Measurements from ENCODE around the gene DDAH2.

DNA sequence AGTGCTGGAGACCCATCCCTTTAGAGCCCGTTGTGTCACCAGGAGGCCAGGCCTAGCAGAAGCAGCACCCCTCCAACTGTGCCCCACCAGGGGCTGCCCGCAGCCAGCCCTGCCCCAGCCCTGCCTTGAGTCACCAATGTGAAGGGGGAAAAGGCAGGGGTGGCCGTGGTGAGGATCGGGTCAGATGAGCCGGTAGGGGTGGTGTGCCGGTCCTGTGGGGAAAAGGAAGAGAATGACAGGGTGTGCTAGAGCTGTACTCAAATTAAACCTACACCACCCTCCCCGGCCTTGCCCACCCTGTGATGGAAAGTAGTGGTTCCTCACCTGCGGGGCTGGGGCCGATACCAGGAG lies 36.4 kb upstream of the DDAH2 start:
- no peak for TF ChIP-seq EZH2 (IDR thresholded peaks at IDR 0.05; ENCODE audit: insufficient read depth, low read length)
- TF ChIP-seq, protein P1, sequence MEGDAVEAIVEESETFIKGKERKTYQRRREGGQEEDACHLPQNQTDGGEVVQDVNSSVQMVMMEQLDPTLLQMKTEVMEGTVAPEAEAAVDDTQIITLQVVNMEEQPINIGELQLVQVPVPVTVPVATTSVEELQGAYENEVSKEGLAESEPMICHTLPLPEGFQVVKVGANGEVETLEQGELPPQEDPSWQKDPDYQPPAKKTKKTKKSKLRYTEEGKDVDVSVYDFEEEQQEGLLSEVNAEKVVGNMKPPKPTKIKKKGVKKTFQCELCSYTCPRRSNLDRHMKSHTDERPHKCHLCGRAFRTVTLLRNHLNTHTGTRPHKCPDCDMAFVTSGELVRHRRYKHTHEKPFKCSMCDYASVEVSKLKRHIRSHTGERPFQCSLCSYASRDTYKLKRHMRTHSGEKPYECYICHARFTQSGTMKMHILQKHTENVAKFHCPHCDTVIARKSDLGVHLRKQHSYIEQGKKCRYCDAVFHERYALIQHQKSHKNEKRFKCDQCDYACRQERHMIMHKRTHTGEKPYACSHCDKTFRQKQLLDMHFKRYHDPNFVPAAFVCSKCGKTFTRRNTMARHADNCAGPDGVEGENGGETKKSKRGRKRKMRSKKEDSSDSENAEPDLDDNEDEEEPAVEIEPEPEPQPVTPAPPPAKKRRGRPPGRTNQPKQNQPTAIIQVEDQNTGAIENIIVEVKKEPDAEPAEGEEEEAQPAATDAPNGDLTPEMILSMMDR (IDR thresholded peaks at IDR 0.05; ENCODE audit: insufficient read depth, low read depth, low read length) = no peak
